DMS153 treated with DMSO at 0.1 percent for 48 hours (cell line): ENCODE measurements around the gene ADAP1.
"Not testable (repeated sequence)": the region's sequence is repeated elsewhere in the genome, so short reads cannot be mapped to it uniquely, and the experiment has no call there.

Experiments used
- DNase-seq: peaks from one replicate; lab custom pipeline; 2025; ENCODE audit not compliant: unreplicated experiment; lab: John Stamatoyannopoulos, UW

ADAP1 gene

GRCh38 chr7:883055-884021, 71.1 kb downstream of the ADAP1 start:
- no peak for DNase-seq

DNA sequence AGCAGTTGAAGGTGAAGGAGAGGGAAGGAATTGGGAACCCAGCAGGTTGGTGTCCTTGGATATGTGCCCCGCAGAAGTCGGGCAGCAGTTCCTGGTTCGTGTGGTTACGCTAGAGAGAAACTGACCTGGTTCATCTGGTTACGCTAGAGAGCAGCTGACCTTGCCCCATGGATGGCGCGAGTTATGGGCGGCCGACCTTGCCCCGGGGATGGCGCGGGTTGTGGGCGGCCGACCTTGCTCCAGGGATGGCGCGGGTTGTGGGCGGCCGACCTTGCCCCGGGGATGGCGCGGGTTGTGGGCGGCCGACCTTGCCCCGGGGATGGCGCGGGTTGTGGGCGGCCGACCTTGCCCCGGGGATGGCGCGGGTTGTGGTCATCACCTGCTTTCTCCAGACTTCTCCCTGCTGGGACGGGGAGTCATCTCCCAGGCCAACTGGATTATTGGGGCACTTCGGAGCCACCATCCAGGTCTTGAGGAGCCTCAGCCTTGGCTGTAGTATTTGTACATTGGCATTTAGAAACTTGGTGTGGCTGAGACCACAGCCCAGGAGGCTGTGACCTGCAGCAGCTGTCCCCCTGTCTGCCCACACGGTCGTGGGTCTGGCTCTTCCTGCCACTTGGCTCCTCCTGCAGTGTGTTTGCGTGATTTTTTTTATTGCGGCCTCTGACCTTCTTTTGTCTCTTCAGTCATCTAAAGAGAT, 72.0 kb downstream of the ADAP1 start:
- no peak for DNase-seq

- no peak for DNase-seq
These were observed 72.8 kb downstream of the ADAP1 start for GRCh38 chr7:881441-882234.

- no peak for DNase-seq
These were observed 74.0 kb downstream of the ADAP1 start for GRCh38 chr7:880450-880849.

DNA sequence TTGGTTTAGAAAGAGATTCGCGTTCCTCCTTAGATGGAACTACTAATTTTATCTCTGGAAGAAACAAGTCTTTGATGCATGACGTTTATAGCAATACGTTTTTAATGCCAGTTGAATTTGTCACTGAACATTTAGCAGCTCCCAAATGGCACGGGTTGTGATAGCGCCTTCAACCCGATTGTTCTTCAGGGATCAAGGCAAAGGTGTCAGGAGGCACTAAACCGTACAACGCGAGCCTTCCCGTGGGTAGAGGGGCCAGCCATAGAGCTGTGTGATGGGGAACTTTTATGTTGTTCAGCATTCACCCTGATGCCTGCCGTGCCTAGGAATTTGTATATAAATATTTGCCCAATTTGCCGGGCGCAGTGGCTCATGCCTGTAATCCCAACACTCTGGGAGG, 74.8 kb downstream of the ADAP1 start:
- DNase-seq = no peak

DNA sequence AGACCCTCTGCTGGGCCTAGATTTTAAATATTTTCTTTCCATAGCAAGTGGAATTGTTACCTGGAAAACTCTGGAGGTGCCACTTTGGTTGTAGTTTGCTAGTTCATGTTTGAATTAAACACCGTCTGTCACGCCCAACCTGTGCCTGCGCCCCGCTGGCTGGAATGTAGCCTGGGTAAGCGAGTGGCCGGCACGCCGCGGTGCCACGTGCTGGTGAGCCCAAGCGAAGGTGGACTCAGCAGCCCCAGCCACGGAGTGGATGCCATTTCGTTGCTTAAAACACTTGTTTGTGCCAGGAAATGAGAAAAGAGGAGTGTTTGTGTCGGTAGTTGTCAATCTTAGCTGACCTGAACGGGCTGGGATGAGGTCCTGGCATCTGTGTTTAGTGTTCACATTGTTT, 75.4 kb downstream of the ADAP1 start:
- DNase-seq = no peak

DNA sequence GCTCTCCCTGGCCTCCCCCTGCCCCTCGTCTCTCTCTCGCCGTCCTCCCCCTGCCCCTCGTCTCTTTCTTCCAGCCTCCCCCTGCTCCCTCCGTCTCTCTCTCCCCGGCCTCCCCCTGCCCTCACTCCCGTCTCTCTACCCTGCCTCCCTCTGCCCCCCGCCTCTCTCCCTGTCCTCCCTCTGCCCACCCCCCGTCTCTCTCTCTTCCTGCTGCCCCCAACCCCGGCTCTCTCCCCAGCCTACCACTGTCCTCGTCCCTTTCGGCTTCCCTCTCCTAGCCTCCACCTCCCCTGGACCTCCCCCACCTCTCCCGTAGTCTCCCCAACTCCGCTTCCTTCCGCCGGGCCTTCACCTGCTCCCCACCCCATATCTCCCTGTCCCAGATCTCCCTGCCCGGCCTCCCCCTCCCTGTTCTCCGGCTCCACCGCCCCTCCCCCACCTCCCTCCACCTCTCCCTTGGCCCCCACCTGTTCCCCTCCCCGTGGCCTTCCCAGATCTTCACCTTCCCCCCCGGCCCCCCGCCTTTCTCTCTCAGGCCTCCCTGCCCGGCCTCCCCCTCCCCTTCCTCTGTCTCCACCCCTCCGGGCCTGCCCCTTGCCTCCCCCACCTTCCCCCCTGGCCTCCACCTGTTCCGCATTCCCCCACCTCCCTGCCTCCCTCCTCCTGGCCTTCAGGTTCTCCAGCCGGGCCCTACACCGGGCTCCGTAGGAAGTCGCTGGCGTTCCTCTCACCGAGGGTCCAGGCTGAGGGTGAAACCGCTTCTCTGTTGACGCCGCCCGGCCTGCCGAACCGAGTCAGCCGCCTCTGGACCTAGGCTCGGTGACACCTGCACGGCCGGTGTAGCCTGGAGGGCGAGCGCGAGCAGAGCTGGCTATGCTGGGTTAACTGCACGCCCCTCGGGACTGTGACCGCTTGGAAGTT, 76.9 kb downstream of the ADAP1 start:
- no peak for DNase-seq

DNA sequence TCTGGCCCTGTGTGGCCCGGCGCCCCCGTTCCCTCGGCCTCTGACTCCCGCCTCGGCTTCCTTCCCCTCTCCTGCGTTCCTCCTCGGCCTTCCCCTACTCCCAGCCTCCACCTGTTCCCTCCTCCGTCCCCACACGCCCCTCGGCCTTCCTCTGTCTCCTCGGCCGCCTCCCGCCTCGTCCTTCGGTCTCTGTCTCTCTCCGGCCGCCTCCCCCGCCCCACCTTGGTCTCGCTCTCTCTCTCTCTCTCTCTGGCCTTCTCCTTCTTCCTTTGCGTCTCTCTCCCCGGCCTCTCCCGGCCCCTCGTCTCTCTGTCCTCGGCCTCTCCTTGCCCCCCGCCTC, 77.5 kb downstream of the ADAP1 start:
- no peak for DNase-seq

GRCh38 chr7:876077-876971, 78.2 kb downstream of the ADAP1 start, which contains the start of gene GET4:
GET4 (plus strand) TSS chr7:876554; CDS start chr7:876646, 92 bp downstream.
- DNase-seq = peak; percentile 96

DNA sequence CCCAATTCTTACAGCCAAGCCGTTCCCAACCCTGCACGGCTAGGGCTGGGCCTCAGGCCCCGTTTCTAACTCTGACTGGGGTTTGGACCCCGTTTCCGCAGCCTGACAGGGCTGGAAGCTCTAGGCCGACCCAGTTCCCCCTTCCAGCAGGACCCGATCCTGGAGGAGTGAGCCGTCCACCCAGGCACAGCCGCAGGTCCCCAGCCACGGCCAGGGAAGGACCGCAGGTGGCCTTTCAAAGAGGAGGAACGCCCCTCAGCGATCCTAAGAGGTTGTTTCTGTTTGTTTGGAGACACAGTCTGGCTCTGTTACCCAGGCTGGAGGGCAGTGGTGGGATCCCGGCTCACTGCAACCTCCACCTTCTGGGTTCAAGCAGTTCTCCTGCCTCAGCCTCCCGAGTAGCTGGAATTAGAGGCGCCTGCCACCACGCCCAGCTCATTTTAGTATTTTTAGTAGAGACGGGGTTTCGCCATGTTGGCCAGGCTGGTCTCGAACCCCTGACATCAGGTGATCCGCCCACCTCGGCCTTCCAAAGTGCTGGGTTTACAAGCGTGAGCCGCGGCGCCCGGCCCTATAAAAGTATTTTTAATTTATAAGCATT, 78.9 kb downstream of the ADAP1 start:
- peak; percentile 53 for DNase-seq

DNA sequence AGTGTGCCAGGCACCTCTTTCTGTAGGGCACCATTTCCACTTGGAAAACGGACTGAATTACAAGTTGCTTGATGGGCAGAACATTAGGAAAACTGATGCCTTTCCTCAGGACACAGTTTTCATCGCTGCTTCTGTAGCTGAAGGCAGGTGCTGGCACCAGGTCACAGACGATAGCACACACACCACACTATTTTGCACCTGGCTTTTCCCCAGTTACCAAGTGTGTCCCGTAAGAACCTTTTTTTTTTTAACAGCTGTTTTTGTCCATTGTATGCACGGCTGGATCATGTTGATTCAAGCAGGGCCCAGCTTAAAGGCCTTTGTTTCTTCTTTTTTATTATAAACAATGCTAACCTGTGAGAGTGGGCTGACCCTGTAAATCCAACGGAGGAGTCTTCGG, 79.4 kb downstream of the ADAP1 start:
- DNase-seq = peak; percentile 75

DNA sequence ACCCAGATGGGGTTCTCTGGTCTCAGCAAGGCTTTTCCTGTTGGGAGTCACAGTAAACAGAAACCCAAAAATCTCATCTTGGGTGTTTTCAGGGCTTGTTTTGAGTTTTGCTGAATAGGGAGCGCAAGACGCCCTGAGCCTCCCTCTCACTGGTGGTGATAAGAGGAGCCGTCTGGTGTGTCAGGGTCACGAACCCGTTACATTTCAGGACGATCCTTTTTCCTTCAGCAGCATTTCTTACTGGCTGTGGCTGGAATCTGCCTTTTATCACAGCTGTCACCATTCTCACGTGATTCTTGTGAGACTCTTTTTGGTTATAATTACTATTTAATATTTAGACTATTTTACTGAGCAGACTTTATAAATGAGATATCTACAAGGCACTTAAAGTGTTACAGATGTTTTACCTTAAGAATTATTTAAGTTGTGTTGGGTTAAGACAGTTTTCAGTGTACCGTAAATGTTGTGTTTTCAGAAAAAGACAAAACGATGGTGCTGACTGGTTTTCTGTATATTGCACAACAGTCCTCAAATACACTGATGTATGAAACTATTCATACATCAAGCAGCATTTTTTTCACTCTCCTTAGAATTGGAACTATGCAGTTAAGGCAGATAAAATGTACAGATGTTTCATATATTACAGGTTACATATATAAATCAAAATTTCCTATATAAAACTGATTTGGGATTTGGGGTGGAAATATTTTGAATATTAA, 80.3 kb downstream of the ADAP1 start:
- no peak for DNase-seq

DNA sequence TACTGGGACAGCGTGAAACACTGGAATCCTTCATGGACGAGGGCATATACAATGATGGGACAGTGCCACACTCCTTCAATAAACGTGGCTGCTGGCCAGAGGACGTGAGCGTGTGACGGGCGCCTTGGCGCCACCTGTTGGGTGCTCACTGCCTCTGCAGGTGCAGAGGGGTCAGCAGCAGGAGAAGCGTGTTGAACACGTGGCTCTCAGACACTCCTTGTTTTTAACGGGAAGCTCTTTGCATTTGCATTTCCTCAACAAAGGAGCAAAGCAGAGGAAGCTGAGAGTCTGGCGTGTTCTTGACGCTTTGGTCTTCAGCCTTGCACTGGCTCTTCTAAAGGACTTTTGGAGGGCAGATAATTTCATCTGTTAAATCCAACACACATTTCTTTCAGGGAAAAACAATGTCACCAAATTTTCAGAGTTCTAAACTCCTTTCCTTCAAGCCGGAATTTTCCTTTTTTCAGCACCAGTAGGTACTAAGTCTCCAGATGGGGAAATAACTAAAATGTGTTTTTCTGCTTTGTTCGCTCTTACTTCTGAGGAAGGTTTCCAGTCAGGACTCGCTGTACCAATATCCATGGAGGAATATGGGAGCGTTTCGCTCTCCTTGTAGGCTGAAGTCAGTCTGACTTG, 81.0 kb downstream of the ADAP1 start:
- peak; percentile 86 for DNase-seq

- not testable (repeated sequence) for DNase-seq
These were observed 81.8 kb downstream of the ADAP1 start for GRCh38 chr7:872685-873084.

DNA sequence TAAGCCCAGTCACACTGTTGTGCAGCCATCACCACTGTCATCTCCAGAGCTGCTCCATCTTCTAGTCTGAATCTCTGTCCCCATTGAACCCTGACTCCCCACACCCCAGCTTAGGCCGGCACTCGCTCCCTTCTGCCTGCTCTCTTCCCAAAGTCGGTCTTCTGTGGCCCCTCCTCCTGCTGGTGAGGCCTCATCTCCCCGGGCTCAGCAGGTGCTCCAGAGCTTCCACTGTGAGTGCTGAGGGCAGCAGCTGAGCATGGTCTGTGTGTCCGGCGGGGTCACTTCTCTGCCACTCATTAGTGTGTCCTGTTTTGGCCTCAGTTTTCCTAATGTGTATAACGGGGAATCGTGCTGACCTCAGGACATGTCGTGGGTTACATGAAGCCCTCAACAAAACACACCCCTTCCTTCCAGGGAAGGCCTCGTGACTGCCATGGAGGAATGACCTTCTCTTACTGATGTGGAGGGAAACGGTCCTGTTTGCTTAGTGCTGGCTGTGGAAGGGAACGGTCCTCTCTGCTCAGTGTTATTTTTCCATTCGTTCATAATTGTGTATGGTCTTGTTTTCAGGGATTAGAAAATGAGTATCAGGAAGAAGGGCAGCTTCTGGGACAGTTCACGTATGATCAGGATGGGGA, 82.5 kb downstream of the ADAP1 start:
- no peak for DNase-seq

- DNase-seq = no peak
These were observed 85.1 kb downstream of the ADAP1 start for GRCh38 chr7:869348-869747.

GRCh38 chr7:868189-868486, 86.3 kb downstream of the ADAP1 start:
- no peak for DNase-seq
